ENCODE measurements around the gene YY1AP1. TPM values are rescaled to one million over a fixed set of nuclear protein-coding genes. Genes with fewer than 3 reads are reported as not detected.

YY1AP1 gene
- total RNA-seq, 4 donors from 2014 or later, result 37.8 to 91.6 (median 63.5) TPM

- Histone ChIP-seq H3K4me1 (peaks cover 0 to 4% (median 3%) of the 10 kb centered on the region in 3 donors), H3K9me3 (no peaks in the 10 kb centered on the region), H3K27ac (peak within 1 kb of the TSS; percentile 64 to 85 (median 78)), H3K4me3 (peak within 1 kb of the TSS; percentile 48 to 76 (median 66)), H3K27me3 (no peaks in the 10 kb centered on the region), H3K36me3 (peaks cover 0 to 18% (median 11%) of the 10 kb centered on the region in 3 donors)
- DNase-seq, result peak; percentile 83
- WGBS, 2 donors, result 23 to 26% methylated on average over 12 of the region's 47 CpGs
- intact Hi-C loops (cut with DNase I), result no loop called here
- peak in 2 of 4 donors; percentile 27 to 39 for TF ChIP-seq POLR2A (IDR thresholded peaks at IDR 0.05)
- TF ChIP-seq CTCF (IDR thresholded peaks at IDR 0.05), result no peak
Observed at GRCh38 chr1:155609515-155610256, 78.9 kb downstream of the YY1AP1 start, which contains the start of gene MSTO1. TSS of gene MSTO1 (plus strand) at chr1:155610218. CDS start at chr1:155610249, 31 bp downstream.

Other genes starting within 250 kb of the YY1AP1 start
- gene ASH1L, start 126.0 kb downstream of the YY1AP1 start, total RNA-seq, result 10 to 100 TPM; 27.6 to 57.4 (median 31.2) TPM
- 10 to 100 TPM in 3 of 4 donors, 1 to 10 TPM in 1; 2.6 to 17.9 (median 13.6) TPM for gene MSTO1, start 78.6 kb downstream of the YY1AP1 start, total RNA-seq
- 100 to 1,000 TPM in 1 of 4 donors, 10 to 100 TPM in 3; 59.9 to 144 (median 78.5) TPM for gene DAP3, start 317 bp upstream of the YY1AP1 start, total RNA-seq
- 10 to 100 TPM; 12.2 to 32.8 (median 18.7) TPM for gene GON4L, start 168.4 kb upstream of the YY1AP1 start, total RNA-seq
- gene SYT11, start 170.8 kb upstream of the YY1AP1 start, total RNA-seq, result 1 to 10 TPM in 3 of 4 donors, under 1 TPM in 1; 0.87 to 5.3 (median 2.7) TPM
- 10 to 100 TPM; 35.3 to 55.4 (median 42.6) TPM for gene RIT1, start 222.6 kb upstream of the YY1AP1 start, total RNA-seq
- 10 to 100 TPM; 12.4 to 48.1 (median 33.9) TPM for gene KHDC4, start 245.6 kb upstream of the YY1AP1 start, total RNA-seq

Measured in esophagus squamous epithelium (tissue), 5 donors.